C4-2B (cell line): ENCODE data around the gene UBQLN3.

ENCODE experiments used
- H3K27ac ChIP-seq: fragments of 450-650 bp; 2 replicates; pipeline ENCODE4 v1.5.1; 2017
- CTCF ChIP-seq: fragments of 450-650 bp; conservative IDR thresholded peaks from 2 replicates; pipeline ENCODE4 v1.5.1; 2017; ENCODE audit warnings: mild to moderate bottlenecking
- ZFX ChIP-seq: fragments of 450-650 bp; IDR thresholded peaks from 2 replicates; pipeline ENCODE4 v1.6.1; 2017

UBQLN3 gene

DNA sequence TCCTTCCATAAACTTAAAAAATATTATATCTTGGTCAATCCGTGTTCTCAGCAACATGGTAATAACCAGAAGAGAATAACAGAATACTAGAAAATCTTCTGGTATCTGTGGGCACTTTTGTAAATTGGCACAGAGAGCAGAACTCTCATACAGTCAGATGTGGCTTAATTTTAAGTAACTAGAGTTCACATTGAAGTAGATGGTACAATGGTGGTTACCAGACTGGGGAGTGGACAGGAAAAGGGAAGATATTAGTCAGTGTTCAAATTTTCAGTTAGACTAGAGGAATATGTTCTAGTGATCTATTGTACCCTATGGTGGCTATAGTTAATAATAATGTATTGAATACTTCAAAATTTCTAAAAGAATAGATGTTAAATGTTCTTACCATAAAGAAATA lies 31.7 kb upstream of the UBQLN3 start:
- no peak for TF ChIP-seq CTCF
- no peak for TF ChIP-seq ZFX
- H3K27ac ChIP-seq = no peak overlapping the region

- no peak overlapping the region for H3K27ac ChIP-seq
- TF ChIP-seq CTCF (no peak), ZFX (no peak)
Observed at GRCh38 chr11:5536482-5536881, 26.7 kb upstream of the UBQLN3 start.

- TF ChIP-seq ZFX (no peak), CTCF (no peak)
- H3K27ac ChIP-seq = no peak overlapping the region
Observed at GRCh38 chr11:5534046-5534445, 24.3 kb upstream of the UBQLN3 start.

- no peak for TF ChIP-seq ZFX
- TF ChIP-seq CTCF = no peak
Observed at GRCh38 chr11:5531053-5531831, 21.5 kb upstream of the UBQLN3 start.

DNA sequence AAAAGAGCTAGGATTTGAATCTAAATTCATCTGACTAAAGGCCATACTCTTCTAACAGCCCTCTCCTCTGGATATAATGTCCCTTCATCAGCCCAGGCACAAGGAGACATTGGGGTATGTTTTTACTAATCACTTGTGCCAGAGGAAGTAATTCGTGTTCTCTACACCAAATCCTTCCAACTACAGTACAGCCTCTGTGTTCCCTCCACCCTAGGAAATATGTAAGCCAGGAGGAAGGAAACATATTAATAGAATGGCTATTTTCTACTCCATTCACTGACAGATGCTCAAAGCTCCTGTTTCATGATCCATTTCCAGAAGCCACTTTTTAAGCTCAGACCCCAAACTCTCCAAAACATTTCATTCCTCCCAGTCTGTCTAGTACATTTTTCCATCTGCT lies 18.7 kb upstream of the UBQLN3 start:
- H3K27ac ChIP-seq = no peak overlapping the region
- TF ChIP-seq CTCF (no peak), ZFX (no peak)

More at GRCh38 chr11:5531053-5531831, 21.5 kb upstream of the UBQLN3 start:
- H3K27ac ChIP-seq = no peak overlapping the region

DNA sequence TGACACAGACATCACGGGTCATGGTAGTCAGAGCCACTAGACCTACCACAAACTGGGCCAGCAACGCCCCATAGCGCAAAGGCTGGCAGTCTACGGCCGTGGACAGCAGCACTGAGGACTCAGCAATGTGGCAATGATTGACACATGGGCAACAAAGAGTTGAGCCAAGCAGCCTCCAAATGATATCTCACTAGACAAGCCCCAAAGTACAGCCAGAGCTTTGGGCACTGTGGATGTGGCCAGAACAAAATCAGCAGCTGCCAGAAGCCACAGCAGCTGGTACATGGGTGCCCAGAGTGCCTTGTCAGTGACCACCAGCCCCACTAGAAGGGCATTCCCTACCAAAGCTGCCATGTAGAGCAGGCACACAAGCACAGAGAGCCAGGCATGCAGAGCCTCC lies 18.0 kb upstream of the UBQLN3 start:
- no peak overlapping the region for H3K27ac ChIP-seq
- TF ChIP-seq ZFX (no peak), CTCF (no peak)

GRCh38 chr11:5524756-5525155 lies 15.0 kb upstream of the UBQLN3 start:
- TF ChIP-seq CTCF (no peak), ZFX (no peak)
- H3K27ac ChIP-seq = no peak overlapping the region
